GM12873 (cell line): ENCODE data around the gene EVI5.

Experiments used
- TF ChIP-seq, protein P1 (sequence below): IDR thresholded peaks from 2 replicates; pipeline ENCODE4 v1.5.1; 2012; ENCODE audit warnings: low read depth, mild to moderate bottlenecking, moderate library complexity, low read length, control low read depth; ENCODE audit not compliant: insufficient read depth; ENCODE audit errors: missing control alignments

Gene EVI5

DNA sequence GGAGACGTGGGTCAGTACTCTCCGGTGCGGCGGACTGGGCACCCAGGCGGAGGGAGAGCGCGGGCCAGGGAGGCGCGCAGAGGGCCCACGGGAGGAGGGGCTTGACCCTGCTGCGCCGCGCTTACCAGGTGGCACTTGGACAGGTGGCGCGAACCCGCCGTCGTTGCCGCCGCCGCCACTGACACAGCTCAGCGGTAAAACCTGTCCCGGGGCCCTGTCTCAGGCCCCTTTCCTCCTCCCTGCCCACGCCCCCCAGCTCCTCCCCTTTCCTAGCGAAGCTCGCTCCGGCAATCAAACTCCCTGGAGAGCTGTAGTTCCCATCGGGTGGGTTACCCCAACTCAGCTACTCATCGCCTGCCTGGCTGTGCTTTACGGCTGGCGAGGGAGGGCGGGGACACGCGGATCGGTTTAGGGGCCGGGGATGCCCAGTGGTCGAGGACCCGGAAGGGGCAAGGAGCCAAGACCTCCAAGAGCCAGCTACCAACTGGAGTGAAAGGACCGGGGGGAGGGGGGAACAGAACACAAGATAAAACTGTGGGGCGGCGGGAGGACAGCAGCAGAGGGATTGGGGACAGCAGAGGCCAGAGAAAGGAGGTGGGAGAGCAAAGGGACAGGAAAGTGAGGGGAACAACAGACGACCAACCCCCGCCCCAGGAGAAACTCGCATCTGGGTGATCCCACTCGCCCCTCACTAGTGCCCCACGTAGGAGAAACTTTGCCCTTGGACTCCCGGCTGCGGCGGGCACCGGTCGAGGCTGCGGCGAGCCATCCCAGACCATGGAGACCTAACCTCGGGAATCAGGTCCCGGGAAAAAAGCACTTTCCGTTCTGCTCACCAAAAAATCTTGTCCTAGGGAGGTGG lies 301.1 kb downstream of the EVI5 start:
- TF ChIP-seq, protein P1, sequence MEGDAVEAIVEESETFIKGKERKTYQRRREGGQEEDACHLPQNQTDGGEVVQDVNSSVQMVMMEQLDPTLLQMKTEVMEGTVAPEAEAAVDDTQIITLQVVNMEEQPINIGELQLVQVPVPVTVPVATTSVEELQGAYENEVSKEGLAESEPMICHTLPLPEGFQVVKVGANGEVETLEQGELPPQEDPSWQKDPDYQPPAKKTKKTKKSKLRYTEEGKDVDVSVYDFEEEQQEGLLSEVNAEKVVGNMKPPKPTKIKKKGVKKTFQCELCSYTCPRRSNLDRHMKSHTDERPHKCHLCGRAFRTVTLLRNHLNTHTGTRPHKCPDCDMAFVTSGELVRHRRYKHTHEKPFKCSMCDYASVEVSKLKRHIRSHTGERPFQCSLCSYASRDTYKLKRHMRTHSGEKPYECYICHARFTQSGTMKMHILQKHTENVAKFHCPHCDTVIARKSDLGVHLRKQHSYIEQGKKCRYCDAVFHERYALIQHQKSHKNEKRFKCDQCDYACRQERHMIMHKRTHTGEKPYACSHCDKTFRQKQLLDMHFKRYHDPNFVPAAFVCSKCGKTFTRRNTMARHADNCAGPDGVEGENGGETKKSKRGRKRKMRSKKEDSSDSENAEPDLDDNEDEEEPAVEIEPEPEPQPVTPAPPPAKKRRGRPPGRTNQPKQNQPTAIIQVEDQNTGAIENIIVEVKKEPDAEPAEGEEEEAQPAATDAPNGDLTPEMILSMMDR = no peak

DNA sequence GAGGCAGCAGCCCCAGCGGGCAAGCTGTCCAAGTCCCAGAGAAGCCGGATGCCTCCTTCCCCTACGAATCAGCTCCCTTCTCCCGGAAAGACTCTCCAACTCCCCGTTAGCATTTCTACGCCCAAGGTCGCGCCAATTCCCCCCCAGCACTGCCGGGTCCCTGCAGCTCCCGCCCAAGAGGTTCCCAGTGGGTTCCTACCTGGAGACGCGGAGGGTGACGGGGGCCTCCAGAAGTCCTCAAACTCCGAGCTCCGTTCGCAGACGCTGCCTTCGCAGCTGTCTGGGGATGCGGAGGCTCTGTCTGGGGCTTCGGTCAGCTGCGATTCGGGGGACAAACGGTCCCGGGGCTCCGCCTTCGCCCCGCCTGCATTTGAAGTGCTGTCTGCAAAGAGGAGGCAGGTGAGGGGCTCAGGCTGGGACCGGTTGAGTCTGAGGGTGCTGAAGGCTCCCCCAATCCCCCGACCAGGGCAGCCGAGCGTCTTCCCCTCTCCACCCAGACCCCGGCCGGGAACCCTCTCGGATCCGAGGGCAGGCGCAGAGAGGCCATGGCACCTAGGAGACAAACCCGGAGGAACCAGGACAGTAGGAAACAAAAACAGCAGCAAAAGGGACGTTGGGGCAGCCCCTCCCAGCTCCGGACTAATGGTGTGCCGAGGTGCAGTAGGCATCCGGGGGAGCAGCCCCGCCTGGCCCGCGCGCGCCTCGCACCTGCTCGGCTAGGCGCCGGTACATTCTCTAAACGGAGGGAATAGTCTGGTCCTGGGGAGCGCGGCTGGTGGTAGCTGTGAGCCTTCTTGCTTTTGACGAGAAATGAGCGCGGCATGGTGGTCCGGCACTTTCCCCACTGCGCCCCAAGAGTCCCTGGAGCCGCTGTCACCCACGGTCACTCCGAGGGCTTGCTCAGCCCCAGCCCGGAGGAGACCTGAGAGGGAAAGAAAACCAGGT lies 302.0 kb downstream of the EVI5 start:
- TF ChIP-seq, protein P1 = no peak

DNA sequence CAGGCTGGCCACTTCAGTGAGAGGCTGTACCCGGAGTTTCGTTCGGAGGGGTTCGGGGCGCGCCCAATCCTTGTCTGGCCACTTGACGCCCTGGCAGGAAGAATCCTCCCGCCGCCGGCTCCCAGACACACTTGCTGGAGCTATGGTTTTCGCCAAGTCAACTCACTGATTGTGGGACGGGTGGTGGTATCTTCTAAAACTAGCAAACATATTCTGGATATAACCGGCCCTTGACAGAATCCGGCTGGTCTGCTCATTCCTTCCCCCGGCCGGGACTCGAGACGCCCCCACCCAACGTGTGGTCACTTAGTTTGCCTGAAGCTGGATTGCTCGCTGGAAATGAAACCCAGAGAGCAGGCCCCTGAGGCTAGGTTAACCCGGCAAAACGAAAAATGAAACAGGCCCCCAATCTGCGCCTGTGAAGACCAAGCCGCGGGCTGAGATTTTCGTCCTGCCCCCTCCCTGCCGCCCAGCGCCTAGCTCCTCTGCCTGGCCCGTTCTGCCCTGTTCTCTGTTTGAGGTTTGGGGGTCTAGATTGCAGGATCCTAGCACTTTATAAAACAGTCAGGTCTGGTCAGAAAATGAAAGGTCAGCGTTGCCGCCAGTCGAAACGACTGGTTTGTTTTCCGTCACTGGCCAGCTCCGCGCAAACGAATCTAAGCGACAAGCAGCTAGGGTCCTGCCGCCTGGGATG lies 302.8 kb downstream of the EVI5 start:
- TF ChIP-seq, protein P1 = no peak

DNA sequence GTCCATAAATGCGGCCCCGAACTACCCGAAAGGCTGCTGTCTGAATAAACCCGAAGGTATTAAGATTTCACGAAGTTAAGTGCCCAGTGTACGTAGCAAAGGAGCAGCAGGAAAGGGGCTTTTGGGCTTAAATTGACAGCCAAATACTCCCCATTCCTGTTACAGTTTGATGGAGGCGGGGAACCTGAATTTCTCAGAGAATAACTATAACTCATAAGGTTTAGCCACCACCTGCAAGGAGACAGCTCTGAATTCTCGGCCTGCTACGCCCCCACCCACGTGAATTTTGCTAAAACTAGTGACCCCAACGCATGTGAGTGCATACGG lies 303.3 kb downstream of the EVI5 start:
- TF ChIP-seq, protein P1 = no peak

DNA sequence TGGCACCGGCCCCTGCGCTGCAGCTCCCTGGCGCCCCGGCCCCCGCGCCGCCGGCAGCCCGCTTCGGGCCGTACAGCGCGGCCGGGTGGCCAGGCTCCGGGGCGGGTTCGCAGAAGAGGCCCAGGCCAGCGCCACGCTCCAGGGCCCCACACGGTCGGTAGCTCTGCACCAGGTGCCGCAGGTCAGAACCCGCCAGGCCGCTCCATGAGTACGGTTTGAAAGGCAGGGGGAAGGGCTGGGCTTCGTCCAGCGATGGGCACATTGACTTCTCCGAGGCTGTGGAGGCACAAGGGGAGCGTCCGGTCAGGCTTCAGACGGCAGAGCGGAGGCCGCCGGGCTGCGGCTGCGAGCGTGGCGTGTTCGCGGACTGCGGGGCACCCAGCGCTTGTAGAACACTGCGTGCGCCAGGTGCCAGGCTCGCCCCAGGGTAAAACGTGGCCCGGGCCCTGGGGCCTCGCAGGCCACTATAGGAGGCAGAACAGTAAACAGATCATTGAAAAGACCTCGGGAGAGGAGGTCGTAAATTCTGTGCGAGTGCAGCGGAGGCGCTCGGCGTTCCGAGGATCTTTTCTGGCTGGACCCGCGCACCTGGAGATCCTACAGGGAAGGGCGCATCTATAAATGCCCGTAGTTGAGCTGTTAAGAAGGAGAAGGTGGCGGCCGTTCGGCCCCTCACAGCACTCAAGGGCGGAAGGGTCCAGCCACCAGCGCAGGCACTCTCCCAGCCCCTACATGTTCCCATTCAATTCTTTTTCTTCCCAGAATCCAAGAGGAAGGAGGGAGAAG lies 303.9 kb downstream of the EVI5 start:
- TF ChIP-seq, protein P1 = no peak

DNA sequence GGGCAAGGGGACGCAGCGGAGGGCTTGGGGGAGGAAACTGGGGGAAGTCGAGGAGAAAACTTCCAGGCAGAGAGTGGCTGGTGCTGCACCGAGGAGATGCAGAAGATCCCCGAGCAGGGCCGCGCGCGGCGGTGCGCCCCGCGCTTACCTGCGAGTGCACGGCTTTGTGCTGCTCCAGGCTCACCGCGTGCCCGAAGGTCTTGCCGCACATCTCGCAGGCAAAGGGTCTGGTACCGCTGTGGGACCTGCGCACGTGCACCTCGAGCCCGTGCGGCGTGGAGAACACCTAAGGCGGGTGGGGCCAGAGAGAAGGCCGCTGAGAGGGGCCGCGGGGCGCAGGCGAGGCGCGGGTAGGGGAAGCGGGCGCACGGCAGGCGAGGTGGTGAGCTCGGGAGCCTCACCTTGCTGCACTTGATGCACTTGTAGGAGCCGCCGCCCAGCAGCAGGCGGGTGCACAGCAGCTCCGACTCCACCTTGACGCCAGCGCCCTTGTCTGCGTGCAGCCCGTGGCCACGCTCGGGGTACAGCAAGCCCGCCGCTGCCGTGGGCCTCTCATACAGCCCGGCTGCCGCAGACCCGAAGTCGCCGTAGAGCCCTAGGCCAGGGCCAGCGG lies 304.6 kb downstream of the EVI5 start:
- TF ChIP-seq, protein P1 = no peak
